Cardiac muscle cell (in vitro differentiated cells and primary cell): Measurements from ENCODE around the gene CDC14A. TPM values are rescaled to one million over a fixed set of nuclear protein-coding genes. Genes with fewer than 3 reads are reported as not detected.

ENCODE experiments used
- DNase-seq, 2 donors: peaks; one replicate each; pipeline versions ENCODE4 v3.0.0 to v3.0.0-alpha.2; 2010 to 2017; ENCODE audit warnings: low read depth in 1 of 2, low spot score in 1 of 2
- H3K27ac ChIP-seq: fragments of 200-600 bp; sonication (generic); 2 replicates; pipeline ENCODE4 v1.5.1; 2016
- H3K27me3 ChIP-seq: fragments of 200-600 bp; sonication (generic); 2 replicates; pipeline ENCODE4 v1.6.0; 2016; ENCODE audit warnings: control low read depth
- H3K36me3 ChIP-seq: fragments of 200-600 bp; sonication (generic); 2 replicates; pipeline ENCODE4 v1.5.1; 2016; ENCODE audit warnings: control low read depth
- H3K4me1 ChIP-seq: fragments of 200-600 bp; sonication (generic); 2 replicates; pipeline ENCODE4 v1.8.1; 2017; ENCODE audit warnings: low read depth, mild to moderate bottlenecking, mixed run types
- H3K4me3 ChIP-seq: fragments of 200-600 bp; sonication (generic); 2 replicates; pipeline ENCODE4 v1.5.1; 2016; ENCODE audit warnings: mild to moderate bottlenecking
- H3K9me3 ChIP-seq: fragments of 200-600 bp; sonication (generic); 2 replicates; pipeline ENCODE4 v1.5.1; 2017; ENCODE audit warnings: low read depth, mild to moderate bottlenecking, control low read depth
- polyA plus RNA-seq: library from polyadenylated mRNA; unstranded; fragments of >200 nt; fragmentation: Nextera tagmentation; extraction: Ambion mirVana; gene quantifications from 2 replicates; pipeline ENCODE4 v1.2.1, GENCODE V29; 2016
- total RNA-seq: library from RNA; depleted of rRNA; stranded (reverse); fragments of >200 nt; gene quantifications from 2 replicates; pipeline ENCODE4 v1.2.3, GENCODE V29; 2016
- TF ChIP-seq, protein P1 (sequence below): IDR thresholded peaks from 2 replicates; pipeline ENCODE4 v1.5.1; 2012; ENCODE audit warnings: low read depth, mild to moderate bottlenecking, low read length

CDC14A gene
- total and polyA plus RNA-seq, 2 experiments from 2014 or later, result 9.6 to 16.9 TPM

DNA sequence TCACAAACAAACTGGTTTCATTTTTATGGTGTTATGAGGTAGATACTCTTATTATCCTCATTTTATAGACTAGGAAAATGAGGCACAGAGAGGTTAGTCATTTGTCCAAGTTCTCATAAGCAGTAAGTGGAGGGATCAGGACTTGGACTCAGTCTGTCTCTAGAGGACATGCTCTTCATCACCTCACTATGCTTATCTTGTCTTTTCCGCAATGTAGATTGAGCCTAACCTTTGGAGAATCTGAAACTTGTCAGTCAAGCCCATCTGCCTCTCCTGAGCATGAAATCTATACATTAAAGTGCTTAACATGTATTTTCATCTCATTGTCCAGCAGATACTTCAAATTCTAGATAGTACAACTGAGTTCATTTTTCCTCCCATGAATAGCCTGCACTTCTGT lies 11.8 kb upstream of the CDC14A start:
- no peak overlapping the region for H3K4me3 ChIP-seq
- H3K27me3 ChIP-seq, result no peaks in the 10 kb centered on the region
- no peak for DNase-seq
- H3K36me3 ChIP-seq, result no peaks in the 10 kb centered on the region
- H3K4me1 ChIP-seq, result no peaks in the 10 kb centered on the region
- H3K9me3 ChIP-seq, result no peaks in the 10 kb centered on the region
- TF ChIP-seq, protein P1, sequence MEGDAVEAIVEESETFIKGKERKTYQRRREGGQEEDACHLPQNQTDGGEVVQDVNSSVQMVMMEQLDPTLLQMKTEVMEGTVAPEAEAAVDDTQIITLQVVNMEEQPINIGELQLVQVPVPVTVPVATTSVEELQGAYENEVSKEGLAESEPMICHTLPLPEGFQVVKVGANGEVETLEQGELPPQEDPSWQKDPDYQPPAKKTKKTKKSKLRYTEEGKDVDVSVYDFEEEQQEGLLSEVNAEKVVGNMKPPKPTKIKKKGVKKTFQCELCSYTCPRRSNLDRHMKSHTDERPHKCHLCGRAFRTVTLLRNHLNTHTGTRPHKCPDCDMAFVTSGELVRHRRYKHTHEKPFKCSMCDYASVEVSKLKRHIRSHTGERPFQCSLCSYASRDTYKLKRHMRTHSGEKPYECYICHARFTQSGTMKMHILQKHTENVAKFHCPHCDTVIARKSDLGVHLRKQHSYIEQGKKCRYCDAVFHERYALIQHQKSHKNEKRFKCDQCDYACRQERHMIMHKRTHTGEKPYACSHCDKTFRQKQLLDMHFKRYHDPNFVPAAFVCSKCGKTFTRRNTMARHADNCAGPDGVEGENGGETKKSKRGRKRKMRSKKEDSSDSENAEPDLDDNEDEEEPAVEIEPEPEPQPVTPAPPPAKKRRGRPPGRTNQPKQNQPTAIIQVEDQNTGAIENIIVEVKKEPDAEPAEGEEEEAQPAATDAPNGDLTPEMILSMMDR, result no peak
- no peak overlapping the region for H3K27ac ChIP-seq

DNA sequence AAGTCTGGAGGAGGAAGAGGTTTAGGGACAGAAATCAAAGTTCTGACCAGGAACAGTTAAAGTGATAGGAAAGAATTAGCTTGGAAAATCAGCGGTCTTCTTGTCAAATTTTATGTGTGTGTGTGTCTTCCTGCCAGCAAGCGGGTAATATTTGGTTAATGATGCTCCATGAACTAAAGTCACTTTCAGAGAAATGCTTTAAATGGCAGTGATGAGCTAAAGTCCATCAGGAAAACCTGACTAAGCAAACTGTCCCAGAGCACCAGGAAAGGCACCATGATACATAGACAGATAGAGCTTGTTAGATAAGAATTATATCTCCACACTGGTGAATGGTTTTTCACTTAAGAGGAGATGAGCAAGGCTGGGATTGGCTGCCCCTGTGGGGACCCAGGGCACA lies 10.0 kb upstream of the CDC14A start:
- TF ChIP-seq, protein P1, result no peak
- Histone ChIP-seq H3K27me3 (no peaks in the 10 kb centered on the region), H3K9me3 (no peaks in the 10 kb centered on the region), H3K27ac (no peak overlapping the region), H3K4me3 (no peak overlapping the region), H3K36me3 (no peaks in the 10 kb centered on the region), H3K4me1 (no peaks in the 10 kb centered on the region)
- no peak for DNase-seq

DNA sequence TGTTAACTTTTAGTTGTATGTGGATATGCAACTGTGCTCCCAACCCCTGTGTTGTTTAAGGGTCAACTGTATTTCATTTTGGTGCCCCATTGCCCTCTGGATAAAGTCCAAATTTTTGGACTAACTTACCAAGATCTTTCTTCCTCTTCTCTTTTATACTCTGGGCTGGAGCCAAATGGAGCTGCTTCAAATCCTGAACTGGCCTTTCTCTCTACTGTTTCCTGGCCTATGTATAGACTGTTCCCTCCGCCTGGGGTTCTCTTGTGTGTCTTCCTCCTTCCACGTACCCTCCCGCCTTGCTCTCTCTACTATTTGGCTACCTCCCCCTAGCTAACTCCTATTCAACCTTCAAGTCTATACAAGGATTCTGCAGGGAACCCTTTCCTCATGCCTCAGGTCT lies 8.4 kb upstream of the CDC14A start:
- H3K4me1 ChIP-seq, result no peaks in the 10 kb centered on the region
- no peaks in the 10 kb centered on the region for H3K9me3 ChIP-seq
- no peak for DNase-seq
- no peaks in the 10 kb centered on the region for H3K36me3 ChIP-seq
- no peaks in the 10 kb centered on the region for H3K27me3 ChIP-seq
- H3K4me3 ChIP-seq, result no peak overlapping the region
- no peak overlapping the region for H3K27ac ChIP-seq
- TF ChIP-seq, protein P1, result no peak

DNA sequence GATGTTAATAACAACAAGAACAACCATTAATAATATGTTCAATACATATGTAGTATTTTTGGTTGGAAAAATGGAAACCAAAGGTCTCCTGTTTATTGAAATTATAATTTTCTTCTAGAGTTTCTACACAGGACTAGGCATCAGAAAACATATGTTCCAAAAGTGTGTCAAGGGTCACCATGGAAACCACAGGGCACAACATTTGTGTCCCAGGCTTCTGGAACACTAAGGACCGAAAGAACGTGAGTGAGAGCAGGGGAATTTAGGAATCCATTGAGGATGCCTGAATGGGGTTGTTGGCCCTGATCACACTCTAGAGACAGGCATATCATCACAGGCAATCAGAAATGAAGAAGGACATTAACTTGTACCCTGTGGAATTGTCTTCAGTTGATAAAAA lies 7.5 kb upstream of the CDC14A start:
- TF ChIP-seq, protein P1, result no peak
- DNase-seq, result no peak
- H3K27me3 ChIP-seq, result no peaks in the 10 kb centered on the region
- H3K9me3 ChIP-seq, result no peaks in the 10 kb centered on the region
- no peaks in the 10 kb centered on the region for H3K4me1 ChIP-seq
- H3K4me3 ChIP-seq, result no peak overlapping the region
- H3K27ac ChIP-seq, result no peak overlapping the region
- no peaks in the 10 kb centered on the region for H3K36me3 ChIP-seq

DNA sequence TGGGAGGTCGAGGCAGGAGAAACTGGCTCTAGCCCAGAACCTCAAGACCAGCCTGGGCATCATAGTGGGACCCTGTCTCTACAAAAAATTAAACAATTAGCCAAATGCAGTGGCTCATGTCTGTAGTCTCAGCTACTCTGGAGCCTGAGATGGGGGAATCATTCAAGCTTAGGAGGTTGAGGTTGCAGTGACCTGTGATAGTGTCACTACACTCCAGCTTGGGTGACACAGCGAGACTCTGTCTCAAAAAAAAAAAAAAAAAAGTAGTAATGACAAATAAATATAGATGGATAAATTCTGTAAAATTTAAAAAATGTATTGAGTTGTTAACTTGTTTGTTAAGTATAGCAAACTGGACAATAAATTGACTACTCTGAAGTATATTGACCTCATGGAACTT lies 5.9 kb upstream of the CDC14A start:
- H3K4me1 ChIP-seq, result peaks cover 3% of the 10 kb centered on the region
- TF ChIP-seq, protein P1, result no peak
- no peaks in the 10 kb centered on the region for H3K36me3 ChIP-seq
- no peak overlapping the region for H3K4me3 ChIP-seq
- H3K27ac ChIP-seq, result no peak overlapping the region
- no peaks in the 10 kb centered on the region for H3K27me3 ChIP-seq
- DNase-seq, result no peak
- H3K9me3 ChIP-seq, result no peaks in the 10 kb centered on the region
